GM12872 (cell line): ENCODE results near the gene PPP2R5C.

ENCODE experiments used
- TF ChIP-seq, protein P1 (sequence below): IDR thresholded peaks from 3 replicates; pipeline ENCODE4 v1.5.1; 2011; ENCODE audit warnings: low read depth, mild to moderate bottlenecking, low read length, moderate library complexity; ENCODE audit not compliant: insufficient read depth

PPP2R5C gene

DNA sequence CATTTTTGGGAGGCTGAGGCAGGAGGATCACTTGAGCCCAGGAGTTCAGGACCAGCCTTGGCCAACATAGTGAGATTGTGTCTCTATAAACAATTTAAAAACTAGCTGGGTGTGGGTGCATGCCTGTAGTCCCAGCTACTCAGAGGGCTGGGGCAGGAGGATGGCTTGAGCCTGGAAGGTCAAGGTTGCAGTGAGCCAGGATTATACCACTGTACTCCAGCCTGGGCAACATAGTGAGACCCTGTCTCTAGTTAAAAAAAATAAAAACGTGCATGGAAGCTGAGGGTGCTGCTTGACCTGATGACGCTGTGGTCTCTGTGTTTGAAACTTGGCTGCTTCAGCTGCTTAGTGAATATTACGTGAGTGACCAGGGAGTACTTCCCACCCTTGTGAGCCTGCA, 89.7 kb downstream of the PPP2R5C start:
- TF ChIP-seq, protein P1, sequence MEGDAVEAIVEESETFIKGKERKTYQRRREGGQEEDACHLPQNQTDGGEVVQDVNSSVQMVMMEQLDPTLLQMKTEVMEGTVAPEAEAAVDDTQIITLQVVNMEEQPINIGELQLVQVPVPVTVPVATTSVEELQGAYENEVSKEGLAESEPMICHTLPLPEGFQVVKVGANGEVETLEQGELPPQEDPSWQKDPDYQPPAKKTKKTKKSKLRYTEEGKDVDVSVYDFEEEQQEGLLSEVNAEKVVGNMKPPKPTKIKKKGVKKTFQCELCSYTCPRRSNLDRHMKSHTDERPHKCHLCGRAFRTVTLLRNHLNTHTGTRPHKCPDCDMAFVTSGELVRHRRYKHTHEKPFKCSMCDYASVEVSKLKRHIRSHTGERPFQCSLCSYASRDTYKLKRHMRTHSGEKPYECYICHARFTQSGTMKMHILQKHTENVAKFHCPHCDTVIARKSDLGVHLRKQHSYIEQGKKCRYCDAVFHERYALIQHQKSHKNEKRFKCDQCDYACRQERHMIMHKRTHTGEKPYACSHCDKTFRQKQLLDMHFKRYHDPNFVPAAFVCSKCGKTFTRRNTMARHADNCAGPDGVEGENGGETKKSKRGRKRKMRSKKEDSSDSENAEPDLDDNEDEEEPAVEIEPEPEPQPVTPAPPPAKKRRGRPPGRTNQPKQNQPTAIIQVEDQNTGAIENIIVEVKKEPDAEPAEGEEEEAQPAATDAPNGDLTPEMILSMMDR = no peak

DNA sequence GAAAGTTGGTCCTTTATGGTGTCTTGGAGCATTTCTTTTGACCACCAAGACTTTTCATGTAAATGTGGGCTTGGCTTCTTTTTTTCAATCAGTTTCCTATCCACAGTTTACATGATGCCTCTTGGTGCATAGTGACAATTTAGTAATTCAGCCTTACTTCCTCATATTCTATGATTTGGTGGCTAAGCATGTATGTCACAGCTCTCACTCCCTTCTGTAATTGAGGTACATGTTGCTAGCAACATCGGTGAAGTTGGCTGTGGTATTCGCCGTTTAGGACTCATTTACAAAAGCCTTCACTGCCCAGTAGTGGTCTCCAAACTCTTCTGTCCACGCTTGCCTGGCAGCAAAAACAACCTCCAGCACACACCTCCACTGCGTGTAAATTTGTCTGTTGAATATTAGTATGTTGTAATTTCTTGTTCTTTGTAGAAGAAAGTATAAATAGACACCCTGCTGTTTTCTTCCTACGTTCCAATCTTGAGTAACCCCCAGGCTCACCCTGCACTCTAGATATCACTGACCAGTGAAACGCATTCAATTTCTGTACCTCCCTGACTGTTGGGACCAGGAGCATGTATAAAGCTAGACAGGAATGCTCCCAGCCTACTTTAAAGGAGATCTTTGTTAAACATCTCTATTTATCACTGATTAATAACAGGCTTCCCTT, 90.4 kb downstream of the PPP2R5C start:
- TF ChIP-seq, protein P1 = no peak

DNA sequence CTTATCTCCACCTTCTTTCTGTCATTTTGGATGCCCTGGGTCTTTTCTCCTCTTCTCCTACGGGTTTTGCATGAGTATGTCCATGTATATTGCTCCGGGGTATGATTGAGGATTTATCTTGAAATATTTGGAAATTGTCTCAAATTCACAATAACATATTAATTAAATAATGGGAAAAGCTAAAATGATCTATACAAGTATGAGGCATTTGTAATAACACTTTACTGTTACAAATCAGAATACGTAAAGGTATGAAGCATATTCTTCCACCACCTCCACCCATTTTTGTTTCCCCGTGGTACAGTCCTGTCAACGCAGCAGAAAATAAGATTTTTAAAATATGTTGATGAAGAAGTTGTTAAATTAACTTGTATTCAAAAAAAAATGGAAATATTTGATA, 91.3 kb downstream of the PPP2R5C start:
- TF ChIP-seq, protein P1 = no peak

DNA sequence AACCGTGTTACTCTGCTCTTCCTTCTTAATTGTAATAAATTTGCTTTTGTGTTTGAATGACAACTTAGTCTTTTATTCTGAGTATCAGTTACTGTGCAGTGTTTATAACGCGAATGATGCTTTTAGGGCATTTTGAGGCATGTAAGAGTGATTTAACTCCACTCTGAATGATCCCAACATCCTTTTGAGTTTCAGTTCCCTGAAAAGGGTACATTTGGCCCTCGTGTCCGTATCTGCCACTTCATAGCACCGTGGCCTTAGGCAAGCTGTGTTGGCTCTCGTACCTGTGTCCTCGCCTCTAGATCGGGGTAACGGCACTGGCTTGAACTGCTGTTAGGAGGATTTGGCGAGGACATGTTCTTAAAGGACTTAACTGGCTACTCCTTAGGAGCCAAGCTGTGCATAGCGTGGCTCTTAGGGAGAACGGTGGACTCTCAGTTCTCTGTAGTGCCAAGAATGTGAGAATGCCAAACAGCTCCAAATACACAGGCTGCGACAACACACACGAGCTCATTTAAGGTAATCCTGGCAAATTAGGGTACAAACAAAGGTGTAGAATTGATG, 92.0 kb downstream of the PPP2R5C start:
- TF ChIP-seq, protein P1 = no peak

DNA sequence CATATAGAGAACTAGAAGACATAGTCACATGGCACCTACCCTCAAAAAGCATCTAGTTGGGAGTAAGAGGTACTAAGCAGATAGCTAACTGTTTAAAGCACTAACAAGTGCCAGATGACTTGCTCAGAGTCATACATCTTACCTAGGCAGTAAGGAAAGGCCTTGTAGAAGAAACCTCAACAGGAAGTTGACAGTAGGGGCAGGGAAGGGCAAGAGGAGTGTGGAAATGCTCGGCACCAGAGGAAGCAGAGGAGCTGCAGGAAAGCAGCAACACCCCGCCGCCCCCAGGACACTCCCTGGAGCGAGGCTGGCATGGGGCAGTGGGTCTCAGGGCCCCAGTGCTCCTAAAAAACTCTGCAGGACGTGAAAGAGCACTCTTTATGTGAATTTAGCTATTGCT, 92.9 kb downstream of the PPP2R5C start:
- TF ChIP-seq, protein P1 = no peak

DNA sequence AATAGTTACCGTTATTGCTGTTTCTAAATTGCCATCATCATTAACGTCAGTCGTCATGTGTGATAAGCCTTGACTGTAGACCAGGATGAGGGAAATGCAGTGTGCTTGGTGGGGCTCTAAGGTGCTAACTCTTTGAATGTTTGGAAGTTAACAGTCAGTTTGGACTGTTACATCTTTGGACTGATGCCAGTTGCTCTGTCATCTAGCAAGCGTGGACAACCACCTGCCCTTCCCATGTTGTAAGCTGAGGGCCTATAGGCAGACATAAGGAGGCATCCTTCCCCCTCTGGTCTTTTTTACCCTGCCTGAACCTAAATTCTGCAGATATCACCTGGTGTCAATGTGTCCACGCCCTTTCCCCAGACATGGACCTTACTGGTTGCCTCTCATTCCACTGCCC, 94.4 kb downstream of the PPP2R5C start:
- TF ChIP-seq, protein P1 = no peak

DNA sequence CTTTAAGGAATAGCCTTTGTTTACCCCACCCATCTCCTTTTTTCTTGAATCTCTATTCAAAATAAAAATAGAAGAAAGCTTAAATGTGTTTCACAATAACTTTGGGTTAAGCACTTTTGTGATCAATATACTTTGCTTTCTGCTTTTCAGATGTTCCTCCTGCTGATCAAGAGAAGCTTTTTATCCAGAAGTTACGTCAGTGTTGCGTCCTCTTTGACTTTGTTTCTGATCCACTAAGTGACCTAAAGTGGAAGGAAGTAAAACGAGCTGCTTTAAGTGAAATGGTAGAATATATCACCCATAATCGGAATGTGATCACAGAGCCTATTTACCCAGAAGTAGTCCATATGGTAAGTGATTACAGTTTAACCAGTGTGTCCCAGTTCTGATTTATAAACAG, 95.0 kb downstream of the PPP2R5C start:
- TF ChIP-seq, protein P1 = no peak
